NCI-H446 treated with DMSO at 0.1 percent for 48 hours (cell line): ENCODE measurements around the gene ABHD17C.

Experiments
- DNase-seq: peaks from one replicate; lab custom pipeline; 2025; lab: John Stamatoyannopoulos, UW

The ABHD17C gene

DNA sequence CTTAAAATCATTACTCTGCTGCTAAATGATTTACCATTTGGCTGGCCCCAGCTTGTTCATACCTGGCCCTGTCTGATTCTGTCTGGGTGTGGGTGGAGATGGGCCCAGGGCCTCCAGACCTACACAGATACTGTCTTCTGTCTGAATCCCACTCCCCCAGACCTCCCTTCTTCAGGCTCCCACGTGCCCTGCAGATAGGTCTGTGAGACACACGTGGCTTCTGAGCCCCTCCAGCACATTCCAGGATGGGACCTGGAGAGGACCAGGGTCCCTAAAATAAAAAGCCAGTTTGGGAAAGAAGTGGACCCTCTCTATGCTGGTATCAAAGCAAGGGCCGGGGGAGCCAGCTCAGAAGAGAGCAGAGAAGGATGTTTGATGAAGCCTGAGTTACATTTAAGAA, 69.4 kb downstream of the ABHD17C start:
- no peak for DNase-seq

DNA sequence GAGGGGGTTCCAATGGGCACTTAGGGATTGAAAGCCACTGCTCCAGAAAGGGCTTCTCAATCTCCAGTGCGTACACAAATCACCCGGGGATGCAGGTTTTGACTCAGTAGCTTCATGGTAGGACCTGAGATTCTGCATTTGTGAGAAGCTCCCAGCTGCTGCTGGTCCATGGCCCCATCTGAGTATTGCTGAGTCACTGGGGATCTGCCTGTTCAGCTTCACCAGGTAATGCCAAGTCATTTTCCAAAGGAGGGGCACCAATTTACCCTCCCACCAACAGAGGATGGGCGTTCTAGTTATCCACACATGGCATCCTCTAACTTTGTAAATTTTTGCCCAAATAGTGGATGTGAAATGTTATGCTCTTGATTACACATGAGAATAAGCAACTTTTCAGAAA, 71.2 kb downstream of the ABHD17C start:
- no peak for DNase-seq

DNA sequence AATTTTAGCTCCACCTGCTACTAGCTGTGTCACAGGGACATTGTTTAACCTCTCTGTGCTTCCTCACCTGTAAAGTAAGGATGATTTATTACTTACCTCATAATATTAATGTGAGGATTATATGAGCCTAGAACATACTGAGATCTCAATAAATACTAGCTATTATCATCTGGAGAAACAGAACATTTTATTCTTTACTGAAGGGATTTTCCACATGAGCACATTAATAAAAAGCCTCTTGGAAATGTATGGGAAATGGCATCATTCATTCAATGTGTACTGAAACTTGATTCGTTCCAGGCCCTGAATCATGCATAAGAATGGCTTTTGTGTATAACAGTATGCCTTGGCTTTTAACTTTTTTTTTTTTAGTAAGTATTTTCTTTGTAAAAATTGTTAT, 73.0 kb downstream of the ABHD17C start:
- DNase-seq = no peak

DNA sequence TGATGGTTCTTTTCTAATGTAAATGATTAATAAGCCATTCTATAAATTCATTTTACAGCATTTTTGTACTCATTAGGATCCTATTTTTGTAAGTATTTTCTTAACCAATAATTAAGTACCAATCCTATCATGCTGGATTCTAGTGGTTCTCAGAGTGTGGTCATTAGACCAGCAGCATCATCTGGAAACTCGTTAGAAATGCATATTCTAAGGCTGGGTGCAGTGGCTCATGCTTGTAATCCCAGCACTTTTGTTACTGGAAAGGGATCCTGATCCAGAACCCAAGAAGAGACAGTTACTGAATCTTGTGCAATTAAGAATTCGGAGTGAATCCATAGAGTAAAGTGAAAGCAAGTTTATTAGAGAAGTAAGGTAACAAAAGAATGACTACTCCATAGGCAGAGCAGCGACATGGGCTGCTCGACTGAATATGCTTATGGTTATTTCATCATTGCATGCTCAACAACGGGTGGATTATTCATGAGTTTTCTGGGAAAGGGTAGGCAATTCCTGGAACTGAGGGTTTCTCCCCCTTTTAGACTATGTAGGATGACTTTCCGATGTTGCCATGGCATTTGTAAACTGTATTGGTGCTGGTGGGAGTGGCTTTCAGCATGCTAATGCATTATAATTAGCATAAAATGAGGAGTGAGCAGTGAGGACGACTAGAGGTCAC, 74.2 kb downstream of the ABHD17C start:
- DNase-seq = no peak

DNA sequence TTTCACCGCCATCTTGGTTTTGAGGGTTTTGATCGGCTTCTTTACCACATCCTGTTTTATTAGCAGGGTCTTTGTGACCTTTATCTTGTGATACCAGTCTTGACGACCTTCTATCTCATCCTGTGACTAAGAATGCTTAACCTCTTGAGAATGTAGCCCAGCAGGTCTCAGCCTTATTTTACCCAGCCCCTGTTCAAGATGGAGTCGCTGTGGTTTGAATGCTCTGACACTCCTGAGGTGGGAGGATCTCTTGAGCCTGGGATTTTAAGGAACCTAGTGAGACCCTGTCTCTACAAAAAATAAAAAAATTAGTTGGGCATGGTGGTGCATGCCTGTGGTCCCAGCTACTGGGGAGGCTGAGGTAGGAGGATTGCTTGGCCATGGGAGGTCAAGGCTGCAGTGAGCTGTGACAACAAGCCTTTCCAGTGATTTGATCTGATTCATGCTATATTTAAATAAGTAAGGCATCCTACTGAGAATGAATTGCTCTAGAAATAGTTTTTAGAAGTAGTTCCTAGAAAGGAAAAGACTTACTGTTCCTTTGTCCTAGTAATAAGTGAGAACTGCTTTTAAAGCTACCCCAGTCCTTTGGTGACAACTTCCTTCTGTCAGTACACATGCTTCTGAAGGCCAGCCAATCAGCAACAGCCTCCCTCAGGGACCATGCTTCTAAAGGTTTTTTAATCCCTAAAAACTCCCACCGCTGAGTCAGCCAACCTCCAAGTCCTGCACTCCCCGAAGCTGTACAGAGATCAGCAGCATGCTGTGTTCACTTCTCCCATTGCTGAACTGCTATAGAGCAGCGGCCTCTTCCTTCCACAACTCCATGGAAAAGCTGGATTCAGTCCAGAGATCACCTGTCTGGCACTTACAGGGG, 75.0 kb downstream of the ABHD17C start:
- DNase-seq = no peak

DNA sequence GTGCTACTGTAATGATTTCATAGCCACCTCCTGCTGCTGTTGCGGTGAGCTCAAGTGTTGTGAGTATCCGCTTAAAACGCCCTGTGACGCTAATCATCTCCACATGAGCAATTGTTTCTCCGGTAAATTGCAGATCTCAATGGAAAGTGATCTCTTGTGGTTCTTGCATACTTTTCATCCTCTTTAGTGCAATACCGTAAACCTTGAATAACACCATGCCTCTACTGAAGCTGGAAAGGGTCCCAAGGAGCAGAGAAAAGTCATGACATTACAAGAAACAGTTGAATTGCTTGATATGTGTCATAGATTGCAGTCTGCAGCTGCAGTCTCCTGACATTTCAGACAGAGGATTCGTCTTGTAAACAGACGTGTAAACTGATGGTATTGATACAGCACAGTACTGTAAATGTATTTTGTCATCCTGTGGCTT, 78.0 kb downstream of the ABHD17C start:
- no peak for DNase-seq

DNA sequence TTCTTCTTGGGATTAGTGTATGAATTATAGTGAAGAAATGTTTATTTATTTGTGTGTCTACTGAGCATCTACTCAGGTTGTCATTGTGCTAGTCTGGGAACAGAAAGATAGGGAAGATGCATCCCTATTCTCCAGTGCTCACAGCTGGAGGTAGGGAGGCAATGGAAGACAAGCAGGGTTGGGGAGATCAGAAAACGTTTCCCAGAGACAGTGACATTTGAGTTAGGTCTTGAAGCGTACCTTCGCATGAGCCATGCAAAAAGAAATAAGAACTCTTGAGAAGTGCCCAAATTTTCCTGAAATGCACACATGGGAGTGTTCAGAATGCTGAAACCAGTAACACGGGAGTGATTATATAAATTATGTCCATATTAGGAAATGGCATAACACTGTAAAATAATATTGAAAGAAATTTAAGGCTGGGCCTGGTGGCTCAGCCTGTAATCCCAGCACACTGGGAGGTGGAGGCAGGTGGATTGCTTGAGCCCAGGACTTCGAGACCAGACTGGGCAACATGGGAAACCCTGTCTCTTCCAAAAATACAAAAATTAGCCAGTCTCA, 78.8 kb downstream of the ABHD17C start:
- DNase-seq = no peak

DNA sequence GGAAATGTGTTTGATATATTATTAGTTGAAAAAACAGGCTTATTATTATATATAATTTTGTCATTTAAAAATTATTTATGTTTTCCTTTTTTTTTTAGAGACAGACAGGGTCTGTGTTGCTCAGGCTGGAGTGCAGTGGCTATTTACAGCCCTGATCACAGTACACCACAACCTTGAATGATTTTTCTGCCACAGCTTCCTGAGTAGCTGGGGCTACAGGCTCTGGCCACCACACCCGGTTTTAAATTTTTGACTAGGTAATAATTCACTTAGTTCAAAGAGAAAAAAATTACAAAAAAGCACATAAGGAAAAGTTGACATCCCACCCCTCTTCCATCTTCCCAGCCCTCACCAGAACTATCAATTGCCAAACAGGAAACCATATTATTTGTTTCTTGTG, 79.4 kb downstream of the ABHD17C start:
- DNase-seq = no peak

DNA sequence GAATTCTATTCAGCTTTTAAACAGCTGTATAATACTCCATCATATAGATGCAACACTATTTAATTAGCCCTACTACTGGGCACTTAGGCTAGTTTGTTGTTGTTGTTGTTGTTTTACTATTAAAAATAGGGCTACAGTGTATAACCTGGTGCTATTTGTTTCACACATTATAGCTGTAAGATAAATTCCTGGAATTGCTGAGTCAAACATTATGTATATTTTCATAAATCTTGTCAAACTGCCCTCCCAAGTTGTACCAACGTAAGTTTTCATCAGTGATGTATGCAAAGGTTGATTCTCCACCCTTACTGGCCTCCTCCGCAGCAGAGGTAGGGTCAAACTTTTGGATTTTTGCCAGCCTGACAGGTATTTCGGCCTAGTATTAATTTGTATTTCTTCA, 80.2 kb downstream of the ABHD17C start:
- no peak for DNase-seq

DNA sequence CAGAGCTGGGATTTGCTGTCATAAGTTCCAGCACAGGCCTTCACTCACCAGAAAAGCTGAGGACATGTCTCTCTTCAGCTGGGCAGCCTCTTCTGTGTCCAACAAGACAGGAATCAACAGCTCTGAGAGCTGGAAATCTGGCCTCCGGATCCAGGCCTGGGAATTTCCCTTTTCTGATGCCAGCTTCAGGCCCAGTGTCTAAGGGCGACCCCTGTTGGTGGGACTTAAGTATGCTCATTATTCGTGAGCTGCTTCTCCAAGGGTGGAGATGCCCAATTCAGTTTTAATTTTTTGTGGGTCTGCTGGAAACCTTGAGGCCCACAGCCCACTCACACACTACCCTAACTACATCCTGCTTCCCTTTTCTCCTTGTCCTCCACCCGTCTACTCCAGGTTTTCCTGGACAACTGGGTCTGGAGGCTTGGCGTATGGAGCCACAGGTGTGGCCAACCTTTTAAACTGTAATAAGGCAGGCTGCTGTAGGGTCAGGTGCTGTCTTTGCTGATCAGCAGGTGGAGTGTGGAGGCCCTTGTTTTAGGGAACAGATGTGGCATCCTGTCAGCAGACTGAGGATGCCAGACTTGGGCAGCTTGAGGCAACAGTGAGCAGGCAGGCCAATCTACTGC, 81.4 kb downstream of the ABHD17C start:
- DNase-seq = peak; percentile 66

DNA sequence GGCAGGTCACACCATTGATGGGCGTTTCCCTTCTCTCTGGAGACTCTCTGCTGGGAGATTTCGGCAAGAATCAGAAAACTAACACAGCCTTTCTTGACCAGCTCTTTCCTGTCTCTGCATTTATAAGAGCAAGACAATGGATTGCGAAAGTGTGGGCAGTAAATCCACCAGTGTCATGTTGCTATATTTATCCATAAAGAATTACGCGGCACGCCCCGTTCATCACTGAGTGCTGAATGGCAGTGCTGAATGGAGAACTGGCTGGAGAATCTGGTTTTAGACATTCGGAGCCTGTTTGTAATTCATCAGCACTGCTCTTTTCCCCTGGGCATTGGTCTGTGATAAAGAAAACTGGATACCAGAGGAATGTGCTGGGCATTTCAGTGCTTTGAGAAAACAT, 82.0 kb downstream of the ABHD17C start:
- no peak for DNase-seq

DNA sequence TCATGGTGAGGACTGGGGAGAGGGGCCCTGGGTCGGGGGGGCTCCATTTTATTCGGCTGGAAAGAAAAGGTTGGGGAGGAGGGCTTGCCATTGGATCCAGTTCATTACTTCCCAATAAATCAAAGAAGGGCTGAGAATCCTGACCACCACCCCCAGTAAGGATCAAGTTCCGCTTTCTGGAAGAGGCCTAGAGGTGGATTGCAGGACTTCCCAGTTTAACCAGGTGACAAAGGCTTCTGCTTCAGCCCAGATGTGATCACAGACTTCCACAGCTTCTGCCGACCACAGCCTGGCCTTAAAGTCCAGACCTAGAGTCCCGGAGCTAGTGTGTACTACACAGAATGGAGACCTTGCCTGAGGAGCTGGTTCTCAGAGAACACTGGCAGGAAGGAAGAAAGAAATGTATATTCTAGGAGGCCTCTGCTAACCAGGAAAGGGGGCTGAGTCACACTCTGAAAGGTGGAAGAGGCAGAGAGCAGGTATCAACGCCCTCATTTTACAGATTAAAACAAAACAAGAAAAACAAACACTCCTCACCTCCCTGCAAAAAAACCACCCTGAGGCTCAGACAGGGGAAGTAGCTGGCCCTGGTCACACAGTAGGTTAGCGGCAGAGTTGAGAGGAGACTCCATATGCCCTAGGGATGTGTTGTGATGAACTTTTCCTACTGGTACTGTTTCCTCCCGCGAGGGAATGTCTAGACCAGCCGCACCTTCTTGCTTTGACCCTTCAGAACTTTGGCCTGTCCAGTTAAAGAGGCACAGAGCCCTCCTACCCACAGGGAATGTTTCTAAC, 82.9 kb downstream of the ABHD17C start:
- DNase-seq = no peak

DNA sequence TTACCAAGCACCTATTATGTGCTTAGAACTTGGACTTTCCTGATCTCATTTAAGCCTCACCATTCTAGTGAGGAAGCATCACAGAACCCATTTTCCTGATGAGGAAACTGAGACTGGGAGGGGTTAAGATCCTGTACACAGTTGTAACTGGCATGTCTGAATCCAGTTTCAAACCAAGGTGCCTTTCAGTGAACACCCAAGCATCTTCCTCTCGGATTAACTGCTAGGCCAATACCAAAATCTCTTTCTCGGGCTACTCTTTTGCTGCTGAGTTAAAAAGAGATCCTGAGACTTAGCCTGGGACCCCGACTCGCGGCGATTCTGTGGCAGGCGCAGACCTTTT, 83.5 kb downstream of the ABHD17C start:
- DNase-seq = no peak

DNA sequence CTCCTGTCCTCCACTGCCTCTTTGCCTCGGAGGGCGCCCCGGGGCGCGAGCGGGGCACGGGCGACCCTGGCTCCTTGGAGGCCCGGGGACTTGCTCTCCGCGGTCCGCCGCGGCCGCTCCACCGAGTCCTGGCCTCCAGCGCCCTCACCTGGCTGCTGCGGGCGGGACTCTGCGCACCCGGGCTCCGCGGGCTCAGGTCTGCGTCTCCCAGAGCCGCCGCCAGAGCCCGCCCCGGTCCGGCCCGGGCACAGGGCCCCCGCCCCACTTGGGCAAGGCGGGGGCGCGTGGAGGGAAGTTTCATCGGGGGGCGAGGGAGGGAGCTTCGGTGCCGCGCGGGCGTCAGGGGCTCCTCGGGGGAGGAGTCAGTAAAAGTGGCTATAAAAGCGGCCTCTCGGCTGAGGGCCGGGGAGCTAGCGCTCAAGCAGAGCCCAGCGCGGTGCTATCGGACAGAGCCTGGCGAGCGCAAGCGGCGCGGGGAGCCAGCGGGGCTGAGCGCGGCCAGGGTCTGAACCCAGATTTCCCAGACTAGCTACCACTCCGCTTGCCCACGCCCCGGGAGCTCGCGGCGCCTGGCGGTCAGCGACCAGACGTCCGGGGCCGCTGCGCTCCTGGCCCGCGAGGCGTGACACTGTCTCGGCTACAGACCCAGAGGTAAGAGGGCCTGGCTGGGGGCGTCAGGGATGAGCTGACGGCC, 84.0 kb downstream of the ABHD17C start, which contains the start of gene CEMIP:
Gene CEMIP (plus strand): TSS at position 407 of the 694 bp plus-strand sequence. CDS start 94,510 bp downstream, outside the sequence.
- DNase-seq = peak; percentile 78

DNA sequence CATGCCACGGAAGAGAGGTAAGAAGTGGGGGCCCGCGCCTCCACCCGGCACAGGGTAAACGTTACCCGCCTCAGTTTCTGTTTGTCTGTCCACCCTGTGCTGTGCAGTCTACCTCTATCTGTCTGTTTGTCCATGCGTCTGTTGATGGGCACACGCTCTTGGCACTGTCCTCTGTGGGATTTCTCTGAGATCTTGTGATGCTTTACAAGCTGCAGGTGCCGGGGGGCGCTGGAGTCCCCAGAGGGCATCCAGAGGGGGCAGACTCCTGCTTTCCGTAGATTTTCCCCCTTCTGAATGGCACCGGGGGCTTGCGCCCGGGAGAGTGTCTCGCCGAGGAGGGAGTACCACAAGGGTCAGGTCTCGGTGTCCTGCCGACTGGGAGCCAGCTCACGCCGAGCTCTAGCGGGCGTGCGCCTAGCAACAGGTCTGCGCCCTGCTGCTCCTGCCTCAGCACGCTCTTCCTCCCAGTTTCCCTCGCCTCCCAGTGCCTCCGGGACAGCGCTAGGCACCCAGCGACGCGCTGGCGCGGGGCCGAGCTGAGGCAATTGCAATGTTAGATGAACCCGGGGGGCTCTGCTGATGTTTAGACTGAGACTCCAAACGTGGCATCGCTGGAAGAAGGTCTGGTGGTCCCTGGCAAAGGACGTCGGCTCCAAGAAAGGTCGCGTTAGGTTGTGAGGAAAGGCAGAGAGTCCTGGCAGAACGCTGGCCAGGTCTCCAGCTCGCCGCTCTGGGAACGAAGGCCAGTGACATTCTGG, 84.7 kb downstream of the ABHD17C start:
- no peak for DNase-seq

DNA sequence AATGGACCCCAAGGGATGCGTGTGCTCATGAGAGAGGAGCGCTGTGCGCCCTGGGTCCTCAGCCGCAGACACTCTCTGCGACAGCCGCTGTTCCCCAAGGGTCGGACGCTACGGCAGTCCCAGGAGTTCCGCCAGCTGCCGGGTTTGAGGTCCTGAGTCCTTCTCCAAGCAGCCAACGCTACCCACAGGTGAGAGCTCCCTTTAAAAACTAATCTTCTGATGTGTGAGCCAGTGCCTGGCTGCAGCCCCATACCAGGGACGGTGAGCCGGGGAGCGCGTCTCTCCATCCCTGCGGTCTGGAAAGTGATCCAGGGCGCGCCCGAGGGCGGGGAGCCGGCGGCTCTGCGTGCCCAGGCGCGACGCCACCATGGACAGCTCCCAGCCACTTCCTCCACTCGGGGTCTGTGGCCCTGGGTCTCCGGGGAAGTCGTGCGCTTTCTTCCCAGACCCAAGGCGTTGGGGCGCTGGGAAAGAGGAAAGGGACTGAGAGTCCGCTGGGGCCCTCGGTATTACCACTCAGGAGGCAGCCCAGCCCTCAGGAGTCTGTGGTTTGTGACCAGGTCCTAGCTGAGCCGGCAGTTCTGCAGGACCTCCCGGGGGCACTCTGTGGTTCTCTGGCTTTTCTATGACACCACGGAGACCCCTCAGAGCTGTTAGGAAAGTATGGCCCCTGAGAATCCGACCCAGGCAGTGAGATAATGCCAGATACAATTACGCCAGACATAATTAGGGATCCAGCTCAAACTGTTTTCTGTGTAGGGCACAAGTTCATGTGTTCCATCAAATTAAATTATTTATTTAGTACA, 85.5 kb downstream of the ABHD17C start:
- DNase-seq = no peak

DNA sequence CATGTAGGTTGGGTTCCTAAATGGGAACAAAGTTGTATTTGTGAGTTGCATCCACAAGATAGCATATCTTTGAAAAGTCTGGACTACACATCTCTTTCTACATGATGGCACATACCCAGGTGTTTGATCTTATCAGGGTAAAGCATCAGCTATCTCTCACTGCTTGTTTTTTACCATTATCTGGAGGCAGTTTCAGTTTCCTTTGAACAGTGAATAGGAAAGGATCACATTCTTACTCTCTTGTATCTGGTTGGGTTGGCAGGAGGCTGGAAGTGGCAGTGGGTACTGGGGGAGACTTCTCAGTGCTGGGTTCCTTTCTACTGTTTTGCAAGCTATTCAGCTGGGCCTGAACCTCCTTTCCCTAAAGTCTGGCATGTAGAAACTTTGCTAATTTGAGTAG, 88.2 kb downstream of the ABHD17C start:
- no peak for DNase-seq

DNA sequence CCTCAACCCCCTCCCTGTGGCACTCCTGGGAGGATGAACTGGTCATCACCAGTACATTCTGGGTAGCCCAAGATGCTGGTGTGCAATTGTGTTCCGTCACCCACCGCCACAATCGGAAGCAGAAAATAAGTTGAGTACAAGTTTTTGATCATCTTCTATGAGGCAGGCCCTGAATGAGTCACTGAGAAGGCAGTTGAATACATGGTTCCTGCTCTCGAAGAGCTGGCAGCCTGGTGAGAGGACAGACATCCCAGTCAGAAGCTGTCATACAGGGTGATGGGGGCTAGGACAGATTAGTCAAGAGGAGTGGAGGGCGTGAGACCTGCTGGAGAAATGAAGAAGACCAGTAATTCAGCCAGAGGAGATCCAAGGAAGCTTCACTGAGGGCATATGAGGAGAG, 90.2 kb downstream of the ABHD17C start:
- no peak for DNase-seq

DNA sequence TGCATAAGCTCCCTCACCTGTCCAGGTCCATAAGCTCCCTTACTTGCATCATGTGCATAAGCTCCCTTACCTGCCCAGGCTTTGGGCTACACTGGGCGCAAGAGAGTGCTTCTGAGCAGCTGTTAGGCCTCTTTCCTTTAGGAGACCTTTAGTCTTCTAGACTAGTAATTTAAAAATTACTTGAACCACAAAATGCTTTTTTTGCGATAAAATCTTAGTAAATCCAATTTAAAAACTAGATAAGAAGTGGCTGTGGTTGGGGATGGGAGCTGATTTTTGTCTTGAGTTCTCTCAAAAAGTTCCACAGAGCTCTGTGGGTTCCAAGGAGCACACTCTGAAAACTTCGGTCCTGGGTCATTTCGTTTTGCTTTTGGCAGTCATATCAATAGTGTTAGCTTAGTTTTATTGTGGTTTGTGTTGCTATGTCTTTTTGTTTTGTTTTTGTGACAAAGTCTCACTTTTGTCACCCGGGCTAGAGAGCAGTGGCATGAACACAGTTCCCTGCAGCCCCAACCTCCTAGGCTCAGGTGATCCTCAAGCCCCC, 90.8 kb downstream of the ABHD17C start:
- no peak for DNase-seq
